Fibroblast of mammary gland (primary cell): Measurements from ENCODE around the gene TSEN2.
A peak's percentile ranks its signal among the peaks of the same experiment; 100 is the strongest.

Experiments used
- DNase-seq: peaks from one replicate; pipeline ENCODE4 v3.0.0-alpha.2; 2010; ENCODE audit warnings: low read depth
- H3K4me3 ChIP-seq: 2 replicates; pipeline ENCODE4 v1.5.1; 2011; ENCODE audit warnings: low read depth, mild to moderate bottlenecking, low read length, moderate library complexity; ENCODE audit not compliant: control insufficient read depth
- CTCF ChIP-seq: conservative IDR thresholded peaks from 2 replicates; pipeline ENCODE4 v1.5.1; 2011; ENCODE audit warnings: low read depth, low read length, inconsistent platforms; ENCODE audit not compliant: control insufficient read depth, insufficient read depth

The TSEN2 gene

GRCh38 chr3:12544652-12545472 is 60.6 kb downstream of the TSEN2 start:
- no peak for DNase-seq
- TF ChIP-seq CTCF = no peak
- H3K4me3 ChIP-seq = no peak overlapping the region

GRCh38 chr3:12545473-12545791 is 61.2 kb downstream of the TSEN2 start, which contains the start of gene MKRN2OS:
MKRN2OS (minus strand) TSS chr3:12545499; CDS start chr3:12545464, 35 bp downstream.
- DNase-seq = peak; percentile 20
- H3K4me3 ChIP-seq = no peak within 1 kb of the TSS
- TF ChIP-seq CTCF = no peak

- DNase-seq = no peak
- no peak for TF ChIP-seq CTCF
- H3K4me3 ChIP-seq = no peak overlapping the region
Measured at GRCh38 chr3:12549971-12550760, 65.9 kb downstream of the TSEN2 start.

- H3K4me3 ChIP-seq = peak overlapping the region; percentile 51
- TF ChIP-seq CTCF = no peak
- no peak for DNase-seq
Measured at GRCh38 chr3:12553921-12554391, 69.7 kb downstream of the TSEN2 start.

- TF ChIP-seq CTCF = no peak
- peak overlapping the region; percentile 74 for H3K4me3 ChIP-seq
- no peak for DNase-seq
Measured at GRCh38 chr3:12556314-12556689, 72.0 kb downstream of the TSEN2 start.

- no peak for TF ChIP-seq CTCF
- DNase-seq = peak; percentile 76
- H3K4me3 ChIP-seq = peak within 1 kb of the TSS; percentile 74
Measured at GRCh38 chr3:12556690-12557472, 72.6 kb downstream of the TSEN2 start, which contains the start of gene MKRN2. MKRN2 (plus strand) TSS chr3:12557087; CDS start chr3:12557151, 64 bp downstream.
